HG02981 (cell line): ENCODE data around the gene MICU2.

Experiments
- ATAC-seq: cut with Tn5 transposase; IDR thresholded peaks from one replicate; pipeline ENCODE4 v1.9.1; 2021; ENCODE audit warnings: mild to moderate bottlenecking, moderate library complexity; ENCODE audit not compliant: unreplicated experiment

The MICU2 gene

DNA sequence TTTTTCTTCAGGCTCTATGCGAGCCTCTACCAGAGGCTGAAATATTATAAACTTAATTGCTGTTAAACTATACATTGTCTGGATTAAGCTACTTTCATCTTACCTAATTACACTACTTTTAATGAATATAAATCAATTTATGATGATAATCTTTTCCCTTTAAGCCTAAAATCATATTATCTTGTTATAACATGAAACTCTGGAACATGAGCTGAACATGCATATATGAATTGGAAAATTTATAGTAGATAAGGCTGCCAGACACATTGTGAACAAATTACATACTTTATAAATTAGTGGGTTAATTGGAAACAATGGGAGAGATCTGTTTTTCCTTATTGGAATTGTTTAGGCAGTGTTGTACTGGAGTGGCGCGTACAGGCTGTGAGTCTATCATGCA, 99.6 kb downstream of the MICU2 start:
- ATAC-seq: no peak

DNA sequence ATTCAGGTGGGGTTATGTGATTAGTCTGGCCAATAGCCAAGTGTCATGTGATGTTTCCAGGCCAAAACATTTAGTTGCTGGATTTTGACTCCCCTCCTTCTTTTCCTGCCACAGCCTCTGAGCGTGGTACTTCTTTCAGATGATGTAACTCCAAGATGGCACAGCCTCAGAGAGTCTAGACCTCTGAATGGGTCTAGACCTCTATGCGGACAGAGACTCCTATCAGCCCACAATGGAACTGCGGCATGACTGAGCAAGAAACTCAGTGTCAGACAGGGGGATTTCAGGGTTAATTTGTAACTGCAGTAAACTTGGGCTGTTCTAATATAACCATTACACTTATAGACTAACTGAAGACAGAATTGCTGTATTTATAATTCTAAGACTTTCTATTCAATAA, 102.3 kb downstream of the MICU2 start:
- no peak for ATAC-seq

DNA sequence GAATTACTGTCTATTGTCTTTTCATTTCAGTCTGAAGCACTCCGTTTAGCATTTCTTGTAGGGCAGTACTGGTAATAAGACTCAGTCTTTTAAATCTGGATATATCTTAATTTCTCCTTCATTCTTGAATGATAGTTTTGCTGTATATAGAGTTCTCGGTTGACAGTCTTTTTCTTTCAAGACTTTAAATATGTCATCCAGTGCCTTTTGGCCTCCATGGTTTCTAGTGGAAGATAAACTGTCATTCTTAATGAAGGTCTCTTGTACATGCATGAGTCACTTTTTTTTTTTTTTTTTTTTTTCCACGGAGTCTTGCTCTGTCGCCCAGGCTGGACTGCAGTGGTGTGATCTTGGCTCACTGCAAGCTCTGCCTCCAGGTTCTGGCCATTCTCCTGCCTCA, 117.6 kb downstream of the MICU2 start:
- no peak for ATAC-seq

DNA sequence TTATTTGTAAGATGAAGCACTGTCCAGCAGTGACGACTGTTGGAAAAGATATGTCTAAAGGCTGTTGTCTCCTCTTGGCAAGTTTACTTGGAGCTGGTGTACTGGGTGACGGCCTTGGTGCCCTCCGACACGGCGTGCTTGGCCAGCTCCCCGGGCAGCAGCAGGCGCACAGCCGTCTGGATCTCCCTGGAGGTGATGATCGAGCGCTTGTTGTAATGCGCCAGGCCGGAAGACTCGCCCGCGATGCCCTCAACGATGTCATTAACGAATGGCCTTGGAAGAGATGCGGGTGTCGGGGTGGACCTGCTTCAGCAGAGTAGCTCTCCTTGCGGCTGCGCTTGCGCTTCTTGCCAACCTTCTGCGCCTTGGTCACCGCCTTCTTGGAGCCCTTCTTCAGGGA, 120.2 kb downstream of the MICU2 start:
- no peak for ATAC-seq

DNA sequence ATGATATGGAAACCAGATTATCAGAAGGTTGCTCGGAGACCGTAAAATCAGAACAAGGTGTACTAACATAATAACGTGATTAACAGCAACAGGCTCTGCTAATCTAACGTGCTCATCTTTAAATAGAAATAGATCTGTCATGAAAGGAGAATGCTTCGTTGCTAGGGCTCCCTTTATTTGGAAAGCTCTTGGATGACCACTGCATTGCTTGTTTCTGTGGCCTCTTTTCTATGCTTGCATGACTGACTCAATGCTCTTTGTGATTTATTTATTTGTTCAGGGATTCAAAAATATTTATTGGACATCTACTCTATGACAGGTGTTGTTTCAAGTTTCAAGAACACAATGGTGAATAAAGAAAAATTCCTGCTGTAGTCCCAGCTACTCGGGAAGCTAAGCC, 122.6 kb downstream of the MICU2 start:
- ATAC-seq: no peak

DNA sequence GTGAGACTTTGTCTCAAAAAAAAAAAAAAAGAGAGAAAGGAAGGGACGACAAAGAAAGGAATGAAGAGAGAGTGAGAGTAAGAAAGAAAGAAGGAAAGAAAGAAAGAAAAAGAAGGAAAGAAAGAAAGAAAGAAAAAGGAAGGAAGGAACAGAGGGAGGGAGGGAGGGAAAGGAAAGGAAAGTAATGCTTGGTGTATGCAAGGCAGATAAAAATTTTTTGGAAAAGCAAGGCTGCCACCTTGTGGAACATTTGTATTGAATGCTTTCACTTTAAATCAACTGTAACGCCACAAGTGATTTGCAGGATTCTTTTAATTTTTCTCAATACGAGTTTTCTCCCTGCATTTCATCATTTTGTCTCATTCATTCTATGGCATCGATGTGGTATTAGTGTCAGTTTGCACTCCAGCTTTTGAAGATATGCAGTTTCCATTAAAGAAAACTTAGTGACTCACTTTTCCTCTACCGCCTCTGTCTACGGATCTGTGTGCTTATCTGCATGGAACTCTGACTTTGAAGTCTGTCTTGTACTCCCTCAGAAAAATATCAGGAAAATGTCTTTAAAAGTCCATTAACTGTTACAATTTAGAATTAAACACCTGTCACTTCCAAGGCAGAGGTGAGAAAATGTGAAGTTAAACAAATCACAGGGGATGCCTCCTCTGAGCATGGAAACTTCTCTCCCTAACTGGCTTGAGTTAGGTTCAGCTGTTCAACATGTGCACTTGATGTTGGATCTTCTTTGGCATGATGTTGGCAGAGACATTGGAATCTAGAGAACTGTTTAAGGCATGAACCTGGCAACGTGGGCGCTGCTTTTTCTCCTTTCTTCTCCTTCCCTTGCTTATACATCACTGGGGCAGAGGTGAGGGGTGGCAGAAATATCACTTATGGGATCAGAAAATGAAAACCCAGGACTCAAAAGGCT, 124.8 kb downstream of the MICU2 start:
- ATAC-seq: no peak

DNA sequence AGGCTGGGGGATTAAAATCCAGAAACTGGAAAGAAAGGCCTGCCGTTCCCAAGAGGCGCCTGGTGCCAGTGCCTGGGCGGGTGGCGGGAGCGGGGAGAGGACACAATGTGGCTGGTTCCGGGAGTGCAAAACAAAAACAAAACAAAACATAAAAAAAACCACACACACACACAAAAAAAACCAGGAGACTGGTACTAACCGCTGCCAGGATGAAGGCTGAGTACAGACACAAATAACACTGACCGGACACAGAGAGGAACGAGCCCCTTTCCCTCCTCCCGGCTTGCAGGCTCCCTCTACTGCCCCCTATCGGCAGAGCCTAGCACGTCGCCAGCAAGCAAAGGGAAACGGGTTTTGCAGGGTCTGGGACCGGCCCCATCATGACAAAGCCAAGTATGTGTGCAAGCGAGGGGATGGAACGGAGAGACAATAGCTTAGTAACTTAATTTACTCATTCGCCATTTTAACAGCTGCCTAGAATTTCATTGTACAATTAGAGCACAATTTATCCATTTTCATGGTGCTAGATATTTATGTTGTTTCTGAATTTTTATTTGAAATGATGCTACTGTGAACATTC, 127.0 kb downstream of the MICU2 start:
- peak; percentile 78 for ATAC-seq

DNA sequence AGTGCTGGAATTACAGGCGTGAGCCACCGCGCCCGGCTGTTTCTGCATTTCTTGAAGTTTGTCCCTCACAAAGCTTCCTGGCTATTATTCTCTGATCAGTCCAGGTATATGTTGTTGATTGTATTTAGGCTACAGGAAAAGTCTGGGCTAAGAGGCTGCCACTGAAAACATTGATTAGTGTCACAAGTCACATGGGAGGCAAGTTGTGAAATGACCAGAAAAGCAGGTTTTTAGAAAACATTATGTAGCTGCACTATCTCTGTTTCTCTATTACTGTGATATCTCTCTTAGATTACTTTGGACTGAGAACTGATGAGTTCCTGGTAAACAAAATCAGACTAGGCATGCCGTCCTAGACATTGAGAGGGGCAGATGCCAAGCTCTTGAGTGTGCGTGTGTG, 128.9 kb downstream of the MICU2 start:
- no peak for ATAC-seq

DNA sequence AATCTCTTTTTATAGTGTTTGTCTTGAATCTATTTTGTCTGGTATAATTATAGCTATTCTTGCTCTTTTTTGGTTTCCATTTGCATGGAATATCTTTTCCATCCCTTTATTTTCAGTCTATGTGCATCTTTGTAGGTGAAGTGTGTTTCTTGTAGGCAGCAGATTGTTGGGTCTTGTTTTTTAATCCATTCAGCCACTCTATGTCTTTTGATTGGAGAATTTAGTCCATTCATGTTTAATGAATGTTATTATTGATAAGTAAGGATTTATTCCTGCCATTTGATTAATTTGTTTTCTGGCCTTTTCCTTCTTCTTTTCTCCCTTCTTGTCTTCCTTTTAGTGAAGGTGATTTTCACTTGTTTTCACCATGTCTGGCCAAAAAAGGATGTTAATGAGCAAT, 133.2 kb downstream of the MICU2 start:
- no peak for ATAC-seq

DNA sequence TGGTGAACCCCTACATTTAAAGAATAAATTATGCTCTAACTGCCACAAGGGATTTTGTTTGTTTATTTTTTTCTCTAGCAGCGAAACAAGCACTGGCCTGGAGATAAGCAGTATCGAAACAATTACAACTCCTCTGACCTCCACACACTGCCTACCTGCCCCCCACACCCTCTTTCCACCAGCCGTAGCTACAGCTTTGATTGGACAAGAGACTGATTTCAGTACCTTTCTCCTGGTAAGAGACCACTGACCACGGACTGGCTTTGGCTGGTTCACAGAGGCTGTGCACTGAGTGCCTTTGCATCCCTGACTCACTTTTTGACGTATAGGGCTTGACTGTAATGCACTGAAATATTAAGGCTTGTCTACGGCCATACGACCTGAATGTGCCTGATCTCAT, 137.4 kb downstream of the MICU2 start:
- no peak for ATAC-seq

DNA sequence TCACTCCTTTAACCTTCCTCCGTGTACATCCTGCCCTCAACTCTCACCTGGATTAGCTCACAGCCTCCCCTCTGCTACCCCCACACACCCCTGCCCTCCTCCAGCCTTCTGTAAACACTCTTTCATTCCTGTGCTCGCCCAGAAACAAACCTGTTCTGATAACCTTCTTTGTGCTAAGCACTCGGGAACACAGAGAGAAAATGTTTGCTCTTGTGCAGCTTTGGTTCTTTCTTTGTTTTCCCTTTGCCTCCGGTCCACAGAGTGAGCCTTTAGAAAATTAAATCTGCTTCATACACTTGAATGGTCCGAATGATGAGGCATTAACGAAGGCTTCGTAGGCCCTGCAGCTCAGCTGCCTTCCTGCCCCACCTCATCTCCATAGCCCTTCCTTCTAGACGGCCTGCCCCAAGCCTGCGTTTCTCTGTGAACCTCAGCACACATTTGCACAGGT, 138.2 kb downstream of the MICU2 start:
- no peak for ATAC-seq

DNA sequence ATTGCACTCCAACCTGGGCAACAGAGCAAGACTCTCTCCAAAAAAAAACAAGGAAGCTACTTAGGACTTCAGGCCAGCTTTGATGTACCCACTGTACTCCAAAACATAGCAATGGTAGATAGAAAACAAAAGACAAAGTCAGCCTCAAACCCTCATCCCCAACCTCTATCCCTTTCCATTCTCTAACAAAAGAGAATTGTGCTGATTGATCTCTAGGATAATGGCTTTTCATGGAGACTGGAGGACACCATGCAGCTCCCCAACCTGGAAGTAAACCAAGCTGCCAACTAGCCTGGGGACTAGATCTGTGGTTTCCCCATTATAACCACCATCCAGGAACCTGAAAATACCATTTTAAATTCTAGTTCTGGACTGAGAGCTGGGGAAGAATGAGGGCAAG, 140.5 kb downstream of the MICU2 start:
- no peak for ATAC-seq

DNA sequence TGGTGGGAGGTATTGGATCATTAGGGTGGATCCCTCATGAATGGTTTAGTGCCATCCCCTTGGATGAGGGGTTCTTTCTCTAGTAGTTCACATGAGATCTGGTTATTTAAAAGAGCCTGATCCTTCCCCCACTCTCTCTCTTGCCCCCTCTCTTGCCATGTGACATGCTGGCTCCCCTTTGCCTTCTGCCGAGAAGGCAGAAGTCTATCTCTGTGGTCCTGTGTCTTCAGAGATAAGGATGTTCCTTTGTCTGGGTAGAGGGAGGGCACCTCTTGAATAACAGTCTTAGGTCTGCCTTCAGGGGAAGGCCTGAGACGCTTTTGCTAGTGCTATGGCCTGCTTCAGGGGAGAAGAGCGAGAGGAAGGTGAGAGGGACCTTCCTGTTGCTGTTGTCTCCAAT, 142.8 kb downstream of the MICU2 start:
- no peak for ATAC-seq

DNA sequence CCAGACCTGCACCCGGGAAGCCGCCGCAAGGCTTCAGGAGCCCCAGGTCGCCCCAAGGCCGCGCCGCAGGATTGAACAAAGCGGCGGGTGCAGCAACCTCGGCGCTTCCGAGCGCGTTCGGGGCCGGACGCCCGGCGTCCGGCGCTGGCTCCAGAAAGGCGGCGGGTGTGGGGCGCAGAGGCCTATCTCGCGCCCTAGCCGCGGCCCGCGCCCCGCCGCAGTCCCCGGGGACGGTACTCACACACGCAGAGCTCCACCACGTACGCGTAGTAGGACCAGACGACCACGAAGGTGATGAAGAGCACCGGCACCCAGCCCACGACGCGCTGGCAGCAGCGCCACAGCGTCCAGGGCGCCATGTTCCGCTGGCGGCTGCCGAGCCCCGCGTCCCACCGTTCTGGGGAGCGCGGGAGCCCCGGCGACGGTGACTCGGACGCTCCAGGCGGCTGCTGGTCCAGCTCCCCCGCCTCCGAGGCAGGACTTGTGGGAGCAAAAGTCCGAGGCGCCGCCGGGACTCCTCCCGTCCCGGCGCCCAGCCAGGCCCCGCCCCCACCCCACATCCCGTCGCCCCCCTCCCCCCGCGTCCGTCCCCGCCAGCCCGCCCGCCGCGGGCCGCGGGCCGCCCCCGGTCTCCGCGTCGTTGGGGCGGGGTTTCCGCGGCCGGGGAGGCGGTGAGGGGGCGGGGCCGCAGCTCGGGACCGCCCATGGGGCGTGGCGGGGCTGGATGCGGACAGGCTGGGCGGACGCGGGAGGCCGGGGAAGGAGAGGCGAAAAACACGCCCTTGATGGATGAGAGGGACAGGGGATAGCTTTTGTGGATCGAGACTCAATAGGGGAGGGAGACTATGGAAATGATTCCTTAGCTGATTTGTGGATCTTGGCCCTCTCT, 144.9 kb downstream of the MICU2 start, which contains the start of gene ZDHHC20:
TSS of gene ZDHHC20 (minus strand) at position 491 of the 889 bp plus-strand sequence. CDS start at position 359, 132 bp downstream.
- peak; percentile 80 for ATAC-seq

DNA sequence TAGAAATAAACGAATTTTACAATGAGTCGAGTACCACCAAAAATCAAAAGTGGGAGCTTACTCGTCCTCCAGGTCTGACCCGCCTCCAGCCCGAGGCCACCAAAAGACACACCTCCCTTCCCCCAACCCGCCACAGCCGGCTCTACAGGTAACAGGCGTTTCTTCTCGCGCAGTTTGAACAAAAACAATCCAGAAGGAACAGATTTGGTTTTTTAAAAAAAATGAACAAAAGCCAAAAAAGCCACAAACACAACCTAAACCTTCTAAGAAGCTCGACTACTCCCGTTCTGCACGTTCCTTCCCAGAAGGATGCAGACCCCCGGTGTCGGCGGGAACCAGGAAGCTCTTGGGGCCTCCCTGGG, 145.5 kb downstream of the MICU2 start:
- ATAC-seq: peak; percentile 39

DNA sequence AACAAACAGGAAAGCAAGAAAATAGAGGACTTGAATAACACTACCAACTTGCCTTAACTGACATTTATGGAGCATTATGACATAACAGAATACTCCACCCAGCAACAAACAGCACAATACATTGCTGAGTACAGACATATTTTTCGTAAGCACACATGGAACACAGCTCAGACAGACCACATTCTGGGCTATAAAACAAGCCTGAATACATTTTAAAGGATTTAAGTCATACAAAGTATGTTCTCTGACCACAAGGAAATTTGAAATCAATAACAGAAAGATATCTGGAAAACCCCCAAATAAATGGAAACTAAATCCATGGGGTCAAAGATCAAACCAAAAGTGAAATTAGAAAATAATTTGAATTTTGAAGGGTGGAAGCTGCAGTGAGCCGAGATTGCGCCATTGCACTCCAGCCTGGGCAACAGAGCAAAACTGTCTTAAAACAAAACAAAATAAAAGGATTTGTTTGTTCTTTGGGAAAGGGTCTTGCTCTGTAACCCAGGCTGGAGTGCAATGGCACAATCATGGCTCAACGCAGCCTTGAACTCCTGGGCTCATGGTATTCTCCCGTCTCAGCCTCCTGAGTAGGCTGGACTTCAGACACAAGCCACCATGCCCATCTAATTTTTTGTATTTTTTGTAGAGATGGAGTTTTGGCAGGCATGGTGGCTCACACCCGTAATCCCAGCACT, 150.4 kb downstream of the MICU2 start:
- no peak for ATAC-seq

DNA sequence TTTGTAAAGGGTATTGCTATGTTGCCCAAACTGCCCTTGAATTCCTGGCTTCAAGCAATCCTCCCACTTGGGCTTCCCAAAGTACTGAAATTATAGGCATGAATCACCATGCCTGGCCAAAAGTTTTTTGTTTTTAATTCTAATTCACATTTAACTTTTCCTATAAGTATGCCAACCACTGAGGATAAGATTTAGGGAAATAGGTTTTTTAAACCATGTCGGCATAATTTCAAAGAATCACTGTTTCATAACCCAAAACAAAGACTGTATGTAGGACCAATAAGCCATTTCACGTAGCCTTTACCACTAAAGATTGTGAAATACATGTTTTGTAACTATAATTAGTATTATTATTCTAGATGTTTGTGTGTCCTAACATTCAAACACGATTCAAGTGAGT, 153.0 kb downstream of the MICU2 start:
- ATAC-seq: no peak

DNA sequence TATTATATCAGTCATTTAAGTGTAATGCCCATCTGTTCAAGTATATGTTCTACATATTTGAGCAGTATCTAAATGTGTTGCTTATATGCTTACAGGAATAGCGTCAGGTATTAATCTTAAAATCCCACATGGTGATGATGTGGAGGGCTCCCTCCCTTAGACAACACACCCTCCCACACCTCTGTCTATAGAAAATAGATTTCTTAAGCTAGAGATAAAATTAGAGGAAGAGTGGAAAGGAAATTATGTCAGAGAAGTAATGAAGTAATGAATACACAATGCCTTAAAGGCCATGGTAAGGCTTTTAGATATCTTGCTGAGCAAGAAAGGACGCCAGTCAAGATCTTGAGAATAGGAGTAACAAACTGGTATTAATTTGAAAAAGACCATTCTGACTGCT, 157.3 kb downstream of the MICU2 start:
- no peak for ATAC-seq

DNA sequence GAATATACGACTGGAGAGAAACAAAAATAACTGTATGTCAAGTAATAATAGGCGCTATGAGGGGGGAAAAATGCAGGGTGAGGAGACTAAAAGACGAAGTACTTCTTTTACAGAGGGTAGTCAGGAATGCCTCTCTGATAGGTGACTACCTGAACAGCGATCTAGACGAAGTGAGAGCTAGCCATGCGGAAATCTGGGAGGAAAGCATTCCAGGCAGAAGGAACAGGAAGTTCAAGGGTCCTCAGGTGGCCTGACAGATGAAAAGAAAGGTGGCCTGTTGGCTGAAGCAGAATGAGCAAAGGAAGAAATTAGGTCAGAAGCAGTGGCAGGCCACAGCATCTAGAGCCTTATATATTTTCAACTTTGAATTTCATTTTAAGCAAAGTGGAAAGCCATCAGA, 158.2 kb downstream of the MICU2 start:
- ATAC-seq: no peak

DNA sequence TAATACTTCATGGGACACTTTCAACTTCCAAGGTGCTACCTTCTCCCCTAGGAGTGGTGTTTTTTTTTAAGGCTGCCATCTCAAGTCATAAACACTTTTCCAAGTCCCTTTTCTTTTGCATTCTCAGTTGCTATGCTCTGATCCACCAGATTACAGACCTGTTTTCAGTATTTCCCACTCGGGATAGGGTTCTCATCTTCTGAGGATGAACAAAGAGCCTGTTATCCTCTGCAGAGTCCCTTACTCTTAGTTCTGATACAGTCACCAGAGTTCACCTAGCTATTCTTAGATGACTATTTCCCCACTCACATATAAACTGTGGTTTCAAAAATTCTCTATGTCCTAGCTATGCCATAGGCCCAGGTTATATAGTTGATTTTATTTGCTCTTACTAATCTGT, 160.8 kb downstream of the MICU2 start:
- ATAC-seq: no peak
